ENCODE results near the gene SH3D21.

DNA sequence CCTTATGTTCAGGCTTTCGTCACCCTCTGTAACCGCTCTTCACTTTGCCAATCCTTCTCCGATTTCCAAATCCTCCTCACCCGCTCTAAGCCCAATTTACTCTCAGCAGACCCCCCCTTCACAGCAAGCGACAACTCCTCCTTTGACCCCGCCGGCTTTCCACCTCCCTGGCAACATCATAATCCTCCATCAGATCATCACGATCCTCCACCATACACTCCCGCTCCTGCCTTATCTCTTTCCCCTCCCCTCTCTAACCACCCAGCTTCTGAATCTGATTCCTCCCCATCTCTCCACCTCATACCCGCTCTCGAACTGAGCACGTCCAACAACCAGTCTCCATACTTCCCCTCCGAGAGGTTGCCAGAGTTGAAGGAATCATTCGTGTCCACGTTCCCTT is 24.8 kb downstream of the SH3D21 start:
- TF ChIP-seq, protein P1, sequence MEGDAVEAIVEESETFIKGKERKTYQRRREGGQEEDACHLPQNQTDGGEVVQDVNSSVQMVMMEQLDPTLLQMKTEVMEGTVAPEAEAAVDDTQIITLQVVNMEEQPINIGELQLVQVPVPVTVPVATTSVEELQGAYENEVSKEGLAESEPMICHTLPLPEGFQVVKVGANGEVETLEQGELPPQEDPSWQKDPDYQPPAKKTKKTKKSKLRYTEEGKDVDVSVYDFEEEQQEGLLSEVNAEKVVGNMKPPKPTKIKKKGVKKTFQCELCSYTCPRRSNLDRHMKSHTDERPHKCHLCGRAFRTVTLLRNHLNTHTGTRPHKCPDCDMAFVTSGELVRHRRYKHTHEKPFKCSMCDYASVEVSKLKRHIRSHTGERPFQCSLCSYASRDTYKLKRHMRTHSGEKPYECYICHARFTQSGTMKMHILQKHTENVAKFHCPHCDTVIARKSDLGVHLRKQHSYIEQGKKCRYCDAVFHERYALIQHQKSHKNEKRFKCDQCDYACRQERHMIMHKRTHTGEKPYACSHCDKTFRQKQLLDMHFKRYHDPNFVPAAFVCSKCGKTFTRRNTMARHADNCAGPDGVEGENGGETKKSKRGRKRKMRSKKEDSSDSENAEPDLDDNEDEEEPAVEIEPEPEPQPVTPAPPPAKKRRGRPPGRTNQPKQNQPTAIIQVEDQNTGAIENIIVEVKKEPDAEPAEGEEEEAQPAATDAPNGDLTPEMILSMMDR (IDR thresholded peaks at IDR 0.05; ENCODE audit: insufficient read depth, low read length) = no peak
- no peak for TF ChIP-seq GABPA (IDR thresholded peaks at IDR 0.05; ENCODE audit: low read depth)
- TF ChIP-seq SPI1 (IDR thresholded peaks at IDR 0.05; ENCODE audit: borderline replicate concordance, low read depth) = no peak
- TF ChIP-seq, protein P2, sequence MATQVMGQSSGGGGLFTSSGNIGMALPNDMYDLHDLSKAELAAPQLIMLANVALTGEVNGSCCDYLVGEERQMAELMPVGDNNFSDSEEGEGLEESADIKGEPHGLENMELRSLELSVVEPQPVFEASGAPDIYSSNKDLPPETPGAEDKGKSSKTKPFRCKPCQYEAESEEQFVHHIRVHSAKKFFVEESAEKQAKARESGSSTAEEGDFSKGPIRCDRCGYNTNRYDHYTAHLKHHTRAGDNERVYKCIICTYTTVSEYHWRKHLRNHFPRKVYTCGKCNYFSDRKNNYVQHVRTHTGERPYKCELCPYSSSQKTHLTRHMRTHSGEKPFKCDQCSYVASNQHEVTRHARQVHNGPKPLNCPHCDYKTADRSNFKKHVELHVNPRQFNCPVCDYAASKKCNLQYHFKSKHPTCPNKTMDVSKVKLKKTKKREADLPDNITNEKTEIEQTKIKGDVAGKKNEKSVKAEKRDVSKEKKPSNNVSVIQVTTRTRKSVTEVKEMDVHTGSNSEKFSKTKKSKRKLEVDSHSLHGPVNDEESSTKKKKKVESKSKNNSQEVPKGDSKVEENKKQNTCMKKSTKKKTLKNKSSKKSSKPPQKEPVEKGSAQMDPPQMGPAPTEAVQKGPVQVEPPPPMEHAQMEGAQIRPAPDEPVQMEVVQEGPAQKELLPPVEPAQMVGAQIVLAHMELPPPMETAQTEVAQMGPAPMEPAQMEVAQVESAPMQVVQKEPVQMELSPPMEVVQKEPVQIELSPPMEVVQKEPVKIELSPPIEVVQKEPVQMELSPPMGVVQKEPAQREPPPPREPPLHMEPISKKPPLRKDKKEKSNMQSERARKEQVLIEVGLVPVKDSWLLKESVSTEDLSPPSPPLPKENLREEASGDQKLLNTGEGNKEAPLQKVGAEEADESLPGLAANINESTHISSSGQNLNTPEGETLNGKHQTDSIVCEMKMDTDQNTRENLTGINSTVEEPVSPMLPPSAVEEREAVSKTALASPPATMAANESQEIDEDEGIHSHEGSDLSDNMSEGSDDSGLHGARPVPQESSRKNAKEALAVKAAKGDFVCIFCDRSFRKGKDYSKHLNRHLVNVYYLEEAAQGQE (IDR thresholded peaks at IDR 0.05; ENCODE audit: insufficient replicate concordance, low read depth) = no peak

Data from HL-60 (cell line).